Caki2 (cell line): Measurements from ENCODE around the gene CYP20A1. TPM values are rescaled to one million over a fixed set of nuclear protein-coding genes. Genes with fewer than 3 reads are reported as not detected.
"Not testable (repeated sequence)": the region's sequence is repeated elsewhere in the genome, so short reads cannot be mapped to it uniquely, and the experiment has no call there.

Experiments
- DNase-seq: peaks from one replicate; pipeline ENCODE4 v3.0.0-alpha.2; 2015; ENCODE audit warnings: low read depth
- in situ Hi-C: cut with HindIII; loops from 2 replicates; pipeline ENCODE4 v1.10.0; 2016; ENCODE audit warnings: low sequenced_read_pairs, low pct_unique_long_range_greater_than_20kb, mixed read lengths
- total RNA-seq: library from RNA; depleted of rRNA; stranded (reverse); fragments of >200 nt; shearing (Covaris generic); gene quantifications from 2 replicates; pipeline ENCODE4 v1.2.3, GENCODE V29; 2014; ENCODE audit warnings: low replicate concordance; rRNA removed

CYP20A1 gene
- 14.2 and 16.4 TPM in 2 replicates for total RNA-seq

GRCh38 chr2:203238704-203239526 is at the start of gene CYP20A1:
Gene CYP20A1, plus strand, starts transcription at chr2:203239018. Its CDS starts 45 bp downstream, at chr2:203239063.
- peak; percentile 95 for DNase-seq
- in situ Hi-C loops, result no loop called here

- in situ Hi-C loops, DNase-seq: not testable (repeated sequence)
Observed at GRCh38 chr2:203190547-203190946, 48.3 kb upstream of the CYP20A1 start.

- in situ Hi-C loops, DNase-seq: not testable (repeated sequence)
Observed at GRCh38 chr2:203191026-203191425, 47.8 kb upstream of the CYP20A1 start.

- in situ Hi-C loops, result no loop called here
- no peak for DNase-seq
Observed at GRCh38 chr2:203191961-203192360, 46.9 kb upstream of the CYP20A1 start.

GRCh38 chr2:203195331-203196036 is 43.3 kb upstream of the CYP20A1 start:
- in situ Hi-C loops, result no loop called here
- DNase-seq, result no peak

GRCh38 chr2:203200866-203201265 is 38.0 kb upstream of the CYP20A1 start:
- in situ Hi-C loops, result no loop called here
- DNase-seq, result no peak

- in situ Hi-C loops, result no loop called here
- DNase-seq, result no peak
Observed at GRCh38 chr2:203201426-203201825, 37.4 kb upstream of the CYP20A1 start.

- DNase-seq, result no peak
- in situ Hi-C loops, result no loop called here
Observed at GRCh38 chr2:203209538-203209937, 29.3 kb upstream of the CYP20A1 start.

- DNase-seq, result peak; percentile 8
- in situ Hi-C loops, result no loop called here
Observed at GRCh38 chr2:203225423-203226039, 13.3 kb upstream of the CYP20A1 start.

- DNase-seq, in situ Hi-C loops: not testable (repeated sequence)
Observed at GRCh38 chr2:203229674-203230073, 9.1 kb upstream of the CYP20A1 start.

- DNase-seq, result no peak
- in situ Hi-C loops, result no loop called here
Observed at GRCh38 chr2:203237346-203238238, 1.2 kb upstream of the CYP20A1 start.

GRCh38 chr2:203238292-203238703 is 520 bp upstream of the CYP20A1 start:
- in situ Hi-C loops, result no loop called here
- no peak for DNase-seq

GRCh38 chr2:203240491-203240890 is 1.7 kb downstream of the CYP20A1 start:
- DNase-seq, result no peak
- in situ Hi-C loops, result no loop called here

- in situ Hi-C loops, result no loop called here
- no peak for DNase-seq
Observed at GRCh38 chr2:203242518-203242917, 3.7 kb downstream of the CYP20A1 start.

GRCh38 chr2:203246646-203247045 is 7.8 kb downstream of the CYP20A1 start:
- in situ Hi-C loops, result no loop called here

GRCh38 chr2:203252818-203253217 is 14.0 kb downstream of the CYP20A1 start:
- DNase-seq, result no peak
- in situ Hi-C loops, result no loop called here

More at GRCh38 chr2:203246646-203247045, 7.8 kb downstream of the CYP20A1 start:
- DNase-seq, result no peak

GRCh38 chr2:203253422-203254095 is 14.7 kb downstream of the CYP20A1 start:
- in situ Hi-C loops, DNase-seq: not testable (repeated sequence)
